ELR (cell line): ENCODE data around the gene RRP8.
A peak's percentile ranks its signal among the peaks of the same experiment; 100 is the strongest.

Experiments
- DNase-seq: peaks from one replicate; pipeline ENCODE4 v3.0.0-alpha.2; 2015; ENCODE audit warnings: low read depth

RRP8 gene

DNA sequence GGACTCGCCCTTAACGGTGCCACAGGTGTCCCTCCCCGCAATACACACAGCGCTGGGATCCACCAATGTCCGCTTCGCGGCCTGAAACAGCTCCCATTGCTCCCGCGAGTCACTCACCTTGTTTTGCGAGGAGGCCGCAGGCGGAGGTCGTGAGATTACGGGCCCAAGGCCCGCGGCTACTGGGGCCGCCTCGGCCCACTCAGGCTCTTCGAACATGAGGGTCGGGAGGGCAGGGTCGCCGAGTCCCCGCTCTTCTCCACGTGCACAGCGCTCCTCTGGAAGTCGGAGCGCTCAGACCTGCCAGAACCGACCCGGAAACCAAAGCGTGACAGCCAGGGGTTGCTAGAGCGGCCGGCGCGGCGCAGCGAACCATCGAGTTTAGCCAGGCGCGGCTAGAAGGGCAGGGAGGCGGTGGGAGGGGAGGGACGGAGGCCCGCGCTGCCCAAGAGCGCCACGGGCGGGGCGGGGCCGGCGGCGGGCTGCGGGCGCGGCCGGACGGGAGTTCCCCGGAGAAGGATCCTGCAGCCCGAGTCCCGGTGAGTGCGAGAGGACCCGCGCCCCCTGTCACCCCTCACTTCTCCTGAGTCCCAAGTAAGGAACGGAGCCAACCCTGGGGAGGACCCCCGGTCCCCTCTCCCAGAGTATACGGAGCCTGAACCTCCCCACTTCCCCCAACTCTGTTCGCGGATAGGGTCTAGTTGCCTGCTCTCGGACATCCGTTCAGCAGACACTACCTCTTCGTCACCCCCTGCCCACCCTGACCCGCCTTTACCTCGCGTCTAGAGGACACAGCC is at the start of gene RRP8, which contains the start of gene ILK:
Gene RRP8 (minus strand): TSS at position 330 of the 794 bp plus-strand sequence. CDS start 114 bp downstream, at position 216.
Gene ILK (plus strand): TSS at position 488 of the 794 bp plus-strand sequence. CDS start 498 bp downstream, outside the sequence.
- peak; percentile 93 for DNase-seq

DNA sequence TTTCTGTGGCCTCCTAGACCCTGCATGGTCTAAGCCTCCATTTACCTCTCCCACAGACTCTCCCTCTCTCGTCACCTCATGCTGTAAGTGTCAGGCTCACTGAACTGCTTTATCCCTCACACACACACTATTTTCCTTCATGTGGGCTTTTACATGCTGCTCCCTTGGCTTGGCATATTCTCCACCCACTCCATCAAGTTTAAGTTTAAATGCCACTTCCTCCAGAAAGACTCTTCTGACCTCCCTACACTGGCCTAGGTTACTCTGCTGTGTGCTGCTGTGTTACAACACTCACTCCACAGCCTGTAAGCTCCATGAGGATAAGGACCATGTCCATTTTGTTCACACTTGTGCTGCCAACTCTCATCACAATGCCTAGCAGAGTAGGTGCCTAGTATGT is 49.7 kb upstream of the RRP8 start:
- no peak for DNase-seq

DNA sequence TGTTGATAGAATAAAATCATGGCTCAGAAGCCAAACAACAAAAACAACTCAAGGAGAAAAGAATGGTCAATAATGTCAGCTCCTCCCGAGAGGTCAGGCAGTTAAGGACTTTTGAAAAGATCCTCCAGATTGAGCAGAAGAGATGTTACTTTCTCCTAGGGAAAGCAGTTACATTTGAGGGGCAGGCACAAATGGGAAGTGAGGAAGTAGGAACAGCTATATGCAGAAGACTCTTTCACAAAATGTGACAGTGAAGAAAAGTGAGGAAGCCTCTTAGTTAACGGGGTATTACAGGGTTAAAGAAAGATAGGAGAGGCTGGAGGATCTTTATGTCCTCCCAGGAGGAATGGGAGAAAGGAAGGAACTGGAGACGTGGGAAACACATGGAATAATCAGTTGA is 48.8 kb upstream of the RRP8 start:
- no peak for DNase-seq

- peak; percentile 29 for DNase-seq
Observed at GRCh38 chr11:6650980-6651379, 47.6 kb upstream of the RRP8 start.

DNA sequence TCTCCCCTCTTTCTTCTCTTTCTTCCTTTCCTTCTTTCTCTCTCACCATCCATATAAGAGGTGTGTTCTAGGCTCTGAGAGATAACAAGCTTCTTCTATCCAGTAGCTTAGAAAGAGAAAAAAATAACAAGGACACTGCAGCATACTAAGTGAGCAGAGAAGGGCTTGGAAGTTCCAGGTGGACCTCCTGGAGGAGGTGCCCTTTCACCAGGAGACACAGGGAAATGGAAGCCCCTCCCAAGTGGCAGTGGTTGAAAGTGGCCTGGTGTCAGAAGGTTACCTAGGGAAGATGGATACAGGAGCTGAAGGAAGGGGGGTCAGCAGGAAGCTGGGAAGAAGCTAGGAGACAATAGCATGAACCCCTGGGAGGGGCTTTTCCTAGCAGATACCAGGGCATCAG is 46.7 kb upstream of the RRP8 start:
- DNase-seq, result no peak

GRCh38 chr11:6648501-6648900 is 45.1 kb upstream of the RRP8 start:
- no peak for DNase-seq

GRCh38 chr11:6647836-6648235 is 44.4 kb upstream of the RRP8 start:
- DNase-seq, result no peak

DNA sequence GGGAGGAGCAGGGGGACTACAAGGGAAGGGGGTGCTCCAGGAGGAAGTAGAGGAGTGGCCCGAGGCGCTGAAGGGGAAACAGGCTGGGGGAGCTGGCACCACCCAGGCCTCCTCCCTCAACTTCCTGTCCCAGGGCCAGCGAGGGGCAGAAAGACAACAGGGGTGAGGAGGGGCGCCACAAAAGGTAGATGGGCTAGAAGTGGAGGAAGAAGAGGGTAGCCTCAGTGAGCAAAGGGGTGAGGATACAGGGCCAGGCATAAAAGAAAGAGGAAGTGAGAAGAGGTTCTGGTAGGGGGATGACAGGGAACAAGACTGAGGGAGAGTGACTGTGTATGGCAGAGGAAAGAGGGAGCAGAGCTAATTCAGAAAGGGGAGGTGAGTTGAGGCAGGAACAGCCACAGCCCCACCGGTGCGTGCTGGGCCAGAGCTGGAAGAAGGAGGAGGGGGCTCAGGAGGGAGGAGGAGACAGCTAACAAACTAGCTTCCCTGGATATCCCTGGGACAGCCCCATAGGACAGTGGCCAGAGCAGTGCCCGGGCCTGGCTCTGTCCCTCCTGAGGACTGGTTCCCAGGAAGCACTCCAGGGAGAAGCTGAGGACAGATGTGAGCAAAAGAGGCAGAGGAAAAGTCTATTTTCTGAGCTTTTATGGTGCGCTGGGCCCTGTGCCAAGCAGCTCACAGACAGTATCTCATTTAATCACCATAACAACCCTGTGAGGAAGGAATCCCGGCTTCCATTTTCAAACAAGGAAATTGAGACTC is 43.7 kb upstream of the RRP8 start:
- no peak for DNase-seq

- no peak for DNase-seq
Observed at GRCh38 chr11:6646576-6646917, 43.1 kb upstream of the RRP8 start.

DNA sequence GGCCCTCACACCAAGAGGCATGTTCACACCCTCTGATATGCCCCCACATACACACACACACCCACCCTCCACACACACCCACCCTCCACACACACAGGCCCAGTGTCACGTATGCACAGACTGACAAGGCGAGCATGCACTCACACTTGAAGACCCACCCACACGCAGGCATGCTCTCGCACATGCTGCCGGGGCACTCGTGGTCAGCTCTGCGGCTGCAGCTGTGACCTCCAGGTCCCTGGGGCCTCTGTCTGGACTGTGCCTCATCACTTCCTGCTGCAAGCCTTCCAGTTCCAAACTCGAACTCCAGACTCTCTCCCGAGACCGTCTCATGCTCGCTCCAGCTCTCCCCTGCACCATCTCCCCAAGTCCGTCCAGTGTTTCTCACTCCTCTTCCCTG is 42.7 kb upstream of the RRP8 start:
- DNase-seq, result peak; percentile 82

DNA sequence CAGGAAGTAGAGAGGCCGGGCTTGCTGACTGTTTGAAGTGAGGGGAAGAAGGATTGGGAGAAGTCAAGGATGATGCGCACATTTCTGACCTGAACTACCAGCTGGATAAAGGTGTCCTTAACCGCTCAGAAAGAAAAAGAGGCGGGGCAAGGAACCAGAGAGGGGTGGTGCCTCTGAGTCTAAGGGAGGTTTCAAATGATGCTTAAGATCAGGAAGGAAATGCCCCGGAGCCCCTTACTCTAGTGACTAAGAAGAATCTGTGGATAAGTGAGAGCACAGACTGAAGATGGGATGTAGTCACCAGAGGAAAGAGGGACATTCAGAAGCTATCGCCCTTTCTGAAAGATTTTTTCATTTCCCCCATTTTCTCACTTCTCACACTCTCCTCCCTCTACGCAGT is 39.5 kb upstream of the RRP8 start:
- DNase-seq, result no peak

GRCh38 chr11:6640985-6641701 is 37.7 kb upstream of the RRP8 start:
- DNase-seq, result no peak

DNA sequence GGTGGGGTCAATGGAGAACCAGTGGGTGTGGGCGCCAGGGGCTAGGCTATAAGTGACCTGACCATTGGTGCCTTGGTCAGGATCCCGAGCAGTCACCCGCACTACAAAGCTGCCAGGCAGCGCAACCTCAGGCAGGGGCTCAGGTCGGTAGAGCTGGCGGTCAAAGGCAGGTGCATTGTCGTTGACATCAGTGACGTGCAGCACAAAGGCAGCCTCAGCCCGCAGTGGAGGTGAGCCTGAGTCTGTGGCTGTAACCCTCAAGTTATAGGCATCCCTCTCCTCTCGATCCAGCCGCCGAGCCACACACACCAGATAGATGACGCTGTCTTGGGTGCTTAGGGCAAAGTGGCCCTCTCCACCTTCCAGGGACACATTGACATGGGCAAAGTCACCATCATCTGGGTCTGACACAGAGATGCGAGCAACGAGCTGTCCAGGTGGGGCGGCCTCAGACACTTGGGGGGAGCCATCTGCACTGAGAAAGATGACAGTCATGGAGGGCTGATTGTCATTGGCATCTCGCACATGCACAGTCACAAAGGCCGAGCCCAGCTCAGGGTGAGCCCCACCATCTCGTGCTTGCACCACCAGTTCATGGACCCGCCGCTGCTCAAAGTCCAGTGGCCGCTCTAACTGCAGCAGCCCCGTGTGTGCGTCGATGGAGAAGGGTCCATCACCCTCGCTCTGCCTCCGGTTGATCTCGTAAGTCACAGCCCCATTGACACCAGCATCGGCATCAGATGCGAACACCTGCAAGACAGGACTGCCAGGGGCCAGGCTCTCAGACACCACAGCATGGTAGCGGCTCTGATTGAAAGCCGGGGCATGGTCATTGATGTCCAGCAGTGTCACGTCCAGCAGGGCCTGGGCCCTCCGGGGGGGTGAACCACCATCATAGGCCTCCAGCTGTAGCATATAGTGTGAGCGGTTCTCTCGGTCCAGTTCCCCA is 36.9 kb upstream of the RRP8 start:
- no peak for DNase-seq

DNA sequence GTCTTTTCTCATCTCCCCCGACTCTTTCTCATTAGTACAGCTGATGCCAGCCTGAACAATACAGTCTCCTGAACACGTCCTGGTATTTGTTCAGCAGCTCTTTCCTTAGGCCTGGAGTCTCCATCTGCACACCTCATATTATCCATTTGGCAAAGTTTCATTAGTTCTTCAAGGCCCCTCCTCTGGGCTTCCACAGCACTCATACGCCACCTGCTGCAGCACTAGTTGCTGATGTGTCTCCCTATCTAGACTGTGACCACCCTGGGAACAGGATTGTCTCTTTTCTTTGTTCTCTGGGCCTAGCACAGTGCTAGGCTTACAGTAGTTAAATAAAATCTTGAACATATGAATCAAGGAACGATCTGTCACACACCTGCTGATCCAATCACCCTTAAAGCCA is 35.0 kb upstream of the RRP8 start:
- DNase-seq, result peak; percentile 43

GRCh38 chr11:6637871-6638270 is 34.5 kb upstream of the RRP8 start:
- DNase-seq, result peak; percentile 89

DNA sequence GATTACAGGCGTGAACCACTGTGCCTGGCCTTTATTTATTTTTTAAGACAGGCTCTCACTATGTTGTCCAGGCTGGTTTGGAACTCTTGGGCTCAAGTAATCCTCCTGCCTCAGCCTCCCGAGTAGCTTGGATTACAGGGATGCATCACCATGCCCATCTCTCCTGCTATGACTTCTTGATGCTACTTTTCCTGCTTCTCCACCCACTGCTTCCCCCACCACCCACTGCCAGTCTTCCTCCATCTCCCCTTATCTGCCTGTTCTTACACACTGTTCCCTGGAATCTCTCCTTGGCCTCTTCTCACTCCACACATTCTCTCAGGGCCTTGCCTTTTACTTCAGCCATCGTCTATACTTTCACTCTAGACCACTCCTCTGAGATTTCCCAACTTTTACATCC is 33.1 kb upstream of the RRP8 start:
- no peak for DNase-seq

DNA sequence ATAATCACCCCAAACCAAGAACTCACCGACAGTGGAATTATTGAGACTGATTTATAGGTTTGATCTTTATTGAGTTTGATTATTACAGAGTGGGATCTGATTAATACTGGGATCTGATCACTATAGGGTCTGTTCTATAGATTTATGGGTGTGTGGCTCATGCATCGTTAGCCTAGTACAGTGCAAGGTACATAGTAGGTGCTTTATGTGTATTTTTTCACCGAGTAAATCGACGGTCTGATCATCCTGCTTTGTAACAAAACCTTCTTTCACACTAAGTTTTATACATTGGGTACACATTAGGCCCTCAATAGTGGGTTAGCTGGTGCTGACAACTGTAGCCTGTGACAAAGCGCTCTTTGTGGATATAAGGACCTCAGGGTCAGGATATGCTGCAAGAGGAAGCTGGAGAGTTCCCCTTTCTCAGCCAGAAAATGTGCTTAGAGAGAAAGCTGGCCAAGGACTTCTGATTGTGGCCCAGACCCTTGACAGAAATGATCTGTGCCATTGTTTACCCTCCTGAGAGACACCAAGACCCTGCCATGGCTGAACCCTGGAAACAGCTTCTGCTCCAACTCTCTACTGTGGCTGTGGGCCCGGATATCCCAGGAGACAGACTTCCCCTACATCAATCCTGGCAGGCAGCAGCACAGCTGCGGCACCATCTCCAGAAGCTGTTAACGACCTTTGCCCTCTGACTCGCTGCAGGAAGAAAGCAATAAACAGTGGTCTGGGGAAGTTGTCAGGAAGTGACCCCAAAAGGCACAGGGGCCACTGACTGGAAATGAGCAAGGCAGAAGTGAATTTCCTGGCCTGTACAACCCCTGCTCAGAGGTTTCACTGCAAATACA is 31.9 kb upstream of the RRP8 start:
- peak; percentile 84 for DNase-seq

GRCh38 chr11:6634534-6634933 is 31.1 kb upstream of the RRP8 start:
- no peak for DNase-seq

- no peak for DNase-seq
Observed at GRCh38 chr11:6633422-6634408, 30.3 kb upstream of the RRP8 start.
